NCI-H774 (cell line): Measurements from ENCODE around the gene ARMCX5.

ENCODE experiments used
- DNase-seq: peaks from one replicate; lab custom pipeline; 2025; lab: John Stamatoyannopoulos, UW

The ARMCX5 gene

DNA sequence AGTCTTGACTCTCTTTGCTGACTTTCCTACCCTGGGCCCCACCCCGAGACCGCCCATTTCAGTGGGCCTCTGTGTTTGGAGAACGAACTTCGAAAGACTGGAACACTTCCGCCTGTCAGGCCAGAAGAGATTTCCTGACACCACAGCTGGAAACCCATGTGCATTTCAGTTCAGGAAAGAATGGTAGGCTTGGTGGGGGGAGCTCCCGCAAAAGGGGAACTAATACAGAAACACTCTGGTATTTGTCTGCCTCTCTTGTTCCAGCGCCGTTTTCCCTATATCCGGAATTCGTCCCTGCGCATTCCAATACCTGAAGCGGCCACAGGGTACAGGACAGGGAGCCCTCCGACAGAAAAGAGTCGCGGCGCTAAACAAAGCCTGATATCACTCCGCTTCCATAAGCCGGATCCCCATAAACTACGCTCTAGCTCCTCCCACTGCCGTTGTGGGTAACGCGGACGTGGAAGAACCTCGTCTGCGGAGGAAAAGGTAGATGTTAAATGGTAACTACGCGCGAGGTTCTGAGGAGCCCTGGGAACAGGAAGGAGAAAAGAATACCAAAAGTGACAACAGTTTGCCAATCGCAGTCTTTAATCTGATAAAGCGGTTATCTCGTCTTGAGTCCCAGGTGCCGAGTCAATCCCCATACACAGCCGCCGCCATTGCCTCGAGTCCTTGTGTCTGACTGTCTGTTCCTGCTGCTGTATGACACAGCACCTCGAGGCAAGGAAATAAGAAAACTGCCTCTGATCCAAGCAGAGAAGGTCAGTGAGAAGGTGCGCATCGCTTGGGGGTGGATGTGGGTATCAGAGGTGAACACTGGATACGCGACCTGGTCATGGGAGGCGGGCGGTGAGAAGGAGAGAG, at the start of gene ARMCX5:
Gene ARMCX5 (plus strand): TSS at position 432 of the 867 bp plus-strand sequence. CDS start 2,627 bp downstream, outside the sequence.
- DNase-seq, result peak; percentile 71

DNA sequence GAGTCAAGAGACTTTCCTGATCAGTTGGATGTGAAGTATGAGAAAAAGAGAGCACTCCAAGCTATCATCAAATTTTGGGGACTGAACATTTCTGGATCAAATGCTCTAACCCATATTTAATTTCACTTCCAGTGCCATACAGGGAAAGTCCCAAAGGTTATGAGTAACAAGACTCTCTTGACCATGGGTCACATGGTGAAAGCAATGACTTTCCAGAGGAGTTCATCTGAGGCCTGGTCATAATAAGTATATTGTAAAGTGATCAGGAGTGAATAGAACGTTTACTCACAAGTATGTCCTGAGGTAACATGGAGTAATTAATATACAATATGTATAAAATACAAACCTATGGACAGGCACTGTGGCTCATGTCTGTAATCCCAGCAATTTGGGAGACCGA, 40.7 kb upstream of the ARMCX5 start:
- DNase-seq, result no peak

DNA sequence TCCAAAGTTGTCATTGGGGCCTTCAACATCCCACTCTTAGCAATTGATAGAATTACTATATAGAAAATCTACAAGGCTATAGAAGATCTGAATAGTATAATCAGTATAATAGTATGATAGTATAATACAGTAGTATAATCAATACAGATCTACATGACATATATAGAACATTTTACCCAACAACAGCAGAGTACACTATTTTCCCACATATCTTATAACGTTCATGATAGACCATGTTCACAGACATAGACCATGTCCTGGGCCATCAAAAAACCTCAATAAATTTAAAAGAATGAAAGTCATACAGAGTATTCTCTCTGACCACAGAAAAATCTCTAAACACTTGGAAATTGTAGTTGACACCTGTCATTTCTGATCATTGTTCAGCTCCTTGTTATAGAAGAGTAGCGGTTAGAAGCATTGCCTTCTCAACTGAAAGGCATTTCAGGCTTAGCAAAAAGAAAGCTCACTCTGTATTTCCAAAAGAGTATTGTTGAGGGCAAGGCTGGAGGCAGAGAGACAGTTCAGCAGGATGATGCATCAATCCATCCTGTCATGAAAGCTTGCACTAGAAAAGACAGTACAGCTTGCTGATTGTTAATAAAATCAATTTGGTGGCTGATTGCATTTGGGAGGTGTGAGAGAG, 38.8 kb upstream of the ARMCX5 start:
- no peak for DNase-seq

DNA sequence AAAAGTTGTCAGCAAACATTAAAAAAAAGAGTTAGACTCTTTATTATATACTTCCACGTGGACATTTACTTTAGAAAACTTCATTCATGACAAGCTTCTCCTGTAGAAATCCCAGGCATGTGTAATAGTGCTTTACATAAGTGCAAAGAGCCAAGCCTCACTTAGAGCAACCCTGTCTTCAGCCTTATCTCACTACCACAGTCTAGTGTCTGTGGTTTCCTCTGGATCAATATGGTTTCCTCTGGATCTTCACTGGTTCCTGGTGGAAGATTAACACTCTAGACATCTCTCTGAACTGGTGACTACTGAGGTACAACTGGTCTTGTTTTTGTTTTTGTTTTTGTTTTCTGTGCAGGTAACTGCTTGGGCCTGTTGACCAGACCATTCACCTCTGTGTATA, 18.4 kb upstream of the ARMCX5 start:
- DNase-seq, result no peak

DNA sequence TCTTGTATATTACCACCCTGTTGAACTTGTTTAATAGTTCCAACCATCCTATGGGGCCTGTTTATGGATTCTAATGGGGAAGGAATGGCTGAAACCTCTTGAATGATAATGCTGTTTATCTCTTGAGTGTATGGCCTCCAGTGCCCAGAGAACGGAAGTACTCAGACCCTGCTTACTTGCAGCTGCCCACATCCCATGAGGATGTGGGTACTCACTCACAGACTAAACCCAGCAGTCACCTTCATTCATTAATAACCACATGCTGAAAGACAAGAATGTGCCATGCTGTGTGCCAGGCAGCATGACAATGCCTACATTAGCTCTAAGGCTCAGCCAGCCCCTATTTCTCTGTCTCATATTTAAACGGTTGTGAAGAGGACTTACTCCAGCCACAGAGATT, 5.9 kb upstream of the ARMCX5 start:
- DNase-seq, result no peak

DNA sequence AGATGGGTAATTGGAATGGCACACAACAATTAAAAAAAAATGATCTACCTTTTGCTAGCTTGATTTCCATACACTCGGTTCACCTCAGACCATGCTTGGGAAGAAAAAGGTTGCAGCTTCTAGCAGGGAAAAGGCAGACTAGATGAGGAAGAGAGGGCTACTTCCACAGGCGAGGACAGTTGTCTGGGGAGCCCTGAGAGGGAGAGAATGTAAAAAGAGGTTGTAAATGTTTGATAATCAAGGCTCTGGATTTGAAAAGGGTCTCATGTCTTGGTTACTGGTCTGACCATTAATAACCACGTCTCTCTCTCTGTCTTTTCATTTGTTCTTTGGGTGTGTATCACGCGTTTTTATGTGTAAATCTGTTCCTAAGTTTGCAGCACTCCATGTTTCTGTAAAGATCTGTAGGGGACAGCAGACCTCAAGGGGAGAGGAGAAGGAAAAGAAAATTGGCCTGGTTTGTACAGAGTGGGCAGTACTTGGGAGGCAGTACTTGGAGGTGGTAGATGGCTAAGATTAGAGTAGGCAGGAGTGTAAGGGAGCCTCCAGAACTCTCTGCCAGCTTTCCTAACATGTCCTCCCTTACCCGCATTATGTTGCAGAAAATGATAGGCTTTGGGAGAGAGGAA, 750 bp downstream of the ARMCX5 start:
- no peak for DNase-seq

DNA sequence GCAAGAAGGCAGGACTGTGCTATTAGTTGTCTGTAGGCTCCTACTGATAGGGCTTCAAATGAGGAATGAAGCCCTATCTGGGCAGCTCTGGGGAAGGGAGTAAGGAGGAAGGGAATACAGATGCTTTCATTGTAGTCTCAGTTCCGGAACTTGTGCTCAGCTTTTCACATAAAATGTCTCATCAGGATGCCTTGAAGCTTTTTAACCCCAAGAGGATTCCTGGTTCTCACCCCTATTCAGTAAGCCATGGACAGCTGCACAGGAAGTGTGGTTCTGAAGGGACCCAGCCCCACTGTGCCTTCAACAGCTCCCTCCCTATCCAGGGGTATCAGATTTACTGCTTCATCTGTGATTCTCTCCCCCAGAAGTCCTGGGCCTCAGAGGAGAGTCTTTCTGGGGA, 5.0 kb downstream of the ARMCX5 start:
- DNase-seq, result no peak

DNA sequence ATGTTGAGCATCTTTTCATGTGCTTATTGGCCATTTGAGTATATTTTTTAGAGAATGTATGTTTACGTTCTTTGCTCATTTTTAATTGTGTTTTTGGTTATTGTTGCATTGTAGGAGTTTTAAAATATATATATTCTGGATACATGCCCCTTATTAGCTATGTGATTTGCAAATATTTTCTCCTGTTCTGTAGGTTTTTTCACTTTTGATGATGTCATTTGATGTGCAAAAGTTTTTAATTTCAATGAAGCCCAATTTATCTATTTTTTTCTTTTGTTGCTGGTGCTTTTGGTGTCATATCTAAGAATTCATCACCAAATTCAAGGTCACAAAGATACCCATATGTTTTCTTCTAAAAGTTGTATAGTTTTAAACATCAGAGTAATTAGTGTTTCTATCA, 6.8 kb downstream of the ARMCX5 start:
- no peak for DNase-seq

DNA sequence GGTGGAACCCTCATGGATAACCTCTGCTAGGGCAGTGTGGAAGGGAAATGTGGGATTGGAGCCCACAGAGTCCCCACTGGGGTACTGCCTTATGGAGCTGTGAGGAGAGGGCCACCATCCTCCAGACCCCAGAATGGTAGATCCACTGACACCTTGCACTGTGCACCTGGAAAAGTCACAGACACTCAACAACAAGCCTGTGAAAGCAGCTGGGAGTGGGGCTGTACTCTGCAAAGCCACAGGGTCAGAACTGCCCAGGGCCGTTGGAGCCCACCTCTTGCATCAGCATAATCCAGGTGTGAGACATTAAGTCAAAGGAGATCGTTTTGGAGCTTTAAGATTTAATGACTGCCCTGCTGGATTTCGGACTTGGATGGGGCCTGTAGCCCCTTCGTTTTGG, 11.6 kb downstream of the ARMCX5 start:
- DNase-seq, result no peak

DNA sequence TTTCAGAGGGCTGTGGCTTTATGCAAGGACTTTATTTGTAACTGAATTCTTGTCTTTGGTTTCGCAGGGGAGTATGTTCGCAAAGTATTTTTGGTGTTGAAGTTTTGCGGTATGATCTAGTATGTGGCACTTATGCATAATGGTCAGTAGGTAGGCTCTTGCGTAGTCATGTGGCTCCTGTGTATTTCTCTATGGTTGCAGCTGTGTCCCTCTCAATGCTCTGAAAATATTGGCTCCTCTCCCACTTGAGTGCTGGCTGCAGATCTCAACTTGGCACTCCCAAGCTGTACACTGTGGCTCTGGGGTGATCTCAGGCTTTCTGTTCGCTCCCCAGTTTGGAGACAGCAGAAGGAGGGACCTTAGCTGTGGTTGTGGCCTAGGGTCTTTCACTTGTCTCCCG, 24.8 kb downstream of the ARMCX5 start:
- no peak for DNase-seq

DNA sequence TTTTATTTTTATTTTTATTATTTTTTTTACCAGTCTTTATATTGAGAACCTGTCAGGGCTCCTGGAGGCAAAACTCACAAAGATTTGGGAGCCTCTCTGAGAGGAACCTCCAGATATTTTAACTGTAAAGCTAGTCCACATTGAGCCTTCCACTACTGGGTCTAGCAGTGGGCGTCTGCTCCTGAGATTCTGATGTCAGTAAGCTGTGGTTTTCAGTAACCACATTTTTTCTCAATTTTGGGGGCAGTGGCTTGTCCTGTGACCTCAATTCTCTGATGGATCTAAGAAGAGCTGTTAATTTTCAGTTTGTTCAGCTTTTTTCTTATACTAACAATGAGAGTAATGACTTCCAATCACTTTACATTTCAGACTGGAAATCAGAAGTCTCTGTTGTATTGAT, 28.3 kb downstream of the ARMCX5 start:
- DNase-seq, result no peak

DNA sequence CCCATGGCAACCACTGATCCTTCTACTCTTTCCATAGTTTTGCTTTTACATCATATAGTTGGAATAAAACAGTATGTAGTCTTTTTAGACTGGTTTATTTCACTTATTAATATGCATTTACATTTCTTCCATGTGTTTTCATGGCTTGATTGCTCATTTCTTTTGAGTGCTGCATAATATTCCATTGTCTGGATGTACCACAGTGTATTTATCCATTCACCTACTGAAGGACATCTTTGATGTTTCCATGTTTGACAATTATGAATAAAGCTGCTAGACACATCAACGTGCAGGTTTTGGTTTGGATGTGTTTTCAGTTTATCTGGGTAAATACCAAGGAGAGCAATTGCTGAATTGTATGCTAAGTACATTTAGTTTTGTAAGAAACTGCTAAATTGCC, 38.2 kb downstream of the ARMCX5 start:
- DNase-seq, result no peak

DNA sequence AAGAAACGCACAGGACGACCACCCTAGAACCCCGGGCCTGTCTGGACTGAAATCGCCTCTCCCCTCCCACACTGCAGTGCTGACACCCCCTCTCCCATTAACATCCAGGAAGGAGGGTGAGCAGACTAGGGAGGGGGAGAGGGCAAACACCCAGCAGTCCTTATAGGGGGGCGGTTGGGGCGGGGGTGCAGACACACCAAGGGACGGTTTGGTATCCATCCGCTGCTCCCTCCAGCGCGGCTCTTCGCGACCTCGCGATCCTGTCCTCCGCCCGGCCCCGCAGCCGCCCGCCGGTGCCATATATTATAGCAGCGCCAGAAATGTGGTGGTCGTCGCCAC, 51.6 kb downstream of the ARMCX5 start:
- no peak for DNase-seq

DNA sequence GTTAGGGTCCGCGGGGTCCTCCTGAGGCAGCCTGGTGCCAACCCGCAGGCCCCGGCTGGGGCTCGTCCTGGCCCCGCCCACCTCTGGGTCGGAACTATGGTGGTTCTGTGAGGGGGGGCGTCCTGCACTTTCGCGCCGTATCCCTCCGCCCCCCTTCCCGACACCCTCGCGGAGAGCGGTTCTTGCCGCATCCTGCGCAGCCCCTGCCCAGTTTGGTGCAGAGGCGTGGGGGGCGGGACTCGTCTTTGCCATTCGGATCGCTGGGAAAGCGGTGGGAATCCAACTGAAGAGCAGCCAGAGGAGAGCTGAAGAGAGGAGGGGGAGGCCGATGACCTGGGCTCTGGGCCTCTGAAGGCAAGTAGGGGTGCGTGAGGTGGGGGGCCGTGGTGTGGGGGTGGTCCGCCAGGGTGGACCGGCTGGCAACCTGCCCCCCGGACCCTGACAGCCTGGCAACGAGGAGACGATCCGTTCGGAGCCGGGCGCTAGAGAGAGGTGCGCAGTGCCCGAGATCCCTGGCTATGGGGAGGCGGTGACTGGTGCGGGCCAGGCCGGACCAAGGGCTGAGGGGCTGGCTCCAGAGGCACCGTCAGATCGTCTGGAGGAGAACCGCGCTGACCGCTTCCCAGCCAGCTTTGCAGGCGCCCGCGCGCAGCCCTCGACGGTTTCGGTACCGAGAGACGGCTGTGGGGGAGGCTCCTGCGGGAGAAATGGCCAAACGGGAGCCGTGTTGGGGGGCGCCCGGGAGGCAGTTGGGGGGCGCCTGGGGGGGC, 52.1 kb downstream of the ARMCX5 start, which contains the start of gene GPRASP1:
Gene GPRASP1 (plus strand): TSS at position 242 of the 770 bp plus-strand sequence. CDS start 2,431 bp downstream, outside the sequence.
- peak; percentile 10 for DNase-seq

DNA sequence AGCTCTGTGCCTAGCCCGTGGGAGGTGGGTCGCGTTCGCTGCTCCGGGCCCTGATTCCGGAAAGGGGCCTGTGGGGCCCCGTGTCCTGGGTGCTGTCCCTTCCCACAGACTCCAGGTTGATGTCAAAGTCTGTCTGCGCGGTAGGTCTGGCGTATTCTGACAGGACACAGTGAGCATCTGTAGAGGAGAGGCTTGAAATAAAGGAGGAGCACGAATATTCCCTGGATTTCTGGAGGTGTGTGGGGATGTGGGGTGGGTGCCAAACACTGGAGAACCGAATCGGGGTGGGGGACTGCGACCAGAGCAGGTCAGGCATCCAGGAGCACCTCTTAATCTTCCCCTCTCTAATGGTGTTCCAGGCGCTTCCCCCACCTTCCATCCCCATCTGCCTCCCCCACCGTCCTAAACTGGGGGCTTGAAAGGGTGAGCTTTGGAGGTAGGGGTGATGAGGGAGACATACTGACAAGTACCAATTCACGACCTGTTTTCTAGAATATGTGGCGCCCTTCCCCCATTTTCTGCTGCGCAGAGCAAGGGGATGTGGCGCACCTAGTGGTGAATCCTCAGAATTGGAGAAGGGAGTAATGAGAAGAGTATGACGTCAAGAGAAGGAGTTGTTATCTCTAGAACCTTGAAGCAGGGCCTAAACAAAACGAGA, 52.8 kb downstream of the ARMCX5 start:
- DNase-seq, result no peak
